ENCODE results near the gene KCNA1. TPM values are rescaled to one million over a fixed set of nuclear protein-coding genes. Genes with fewer than 3 reads are reported as not detected.

The KCNA1 gene
- total and polyA plus RNA-seq, 2 of the 4 experiments (the other 2 are of a cell fraction), result not detected

GRCh38 chr12:4909734-4910501 lies at the start of gene KCNA1 (continued):
- no peak for TF ChIP-seq CEBPB (IDR thresholded peaks at IDR 0.05; ENCODE audit: low read depth, low read length)
- no peak for TF ChIP-seq RAD21 (IDR thresholded peaks at IDR 0.05; ENCODE audit: low read length)

GRCh38 chr12:4860741-4861140 lies 49.0 kb upstream of the KCNA1 start:
- H3K4me1 ChIP-seq (ENCODE audit: control insufficient read depth, insufficient read depth, low read length), result no peaks in the 10 kb centered on the region
- 70% methylated on average over 2 of the region's 6 CpGs; no CpG with 5 or more reads in 1 of the 2 experiments for WGBS, 2 experiments (ENCODE audit: extremely low coverage in 2 of 2, insufficient read length in 1 of 2)

More at GRCh38 chr12:4860741-4861140, 49.0 kb upstream of the KCNA1 start:
- H2BK5ac ChIP-seq (ENCODE audit: low read depth, low read length, poor library complexity, severe bottlenecking), result no peak overlapping the region
- TF ChIP-seq CHD1 (IDR thresholded peaks at IDR 0.05; ENCODE audit: low read depth, low read length), result no peak
- no peak for TF ChIP-seq MAZ (IDR thresholded peaks at IDR 0.05; ENCODE audit: borderline replicate concordance, low read depth, low read length)
- no peak for TF ChIP-seq POLR2A (IDR thresholded peaks at IDR 0.05; ENCODE audit: low read depth, low read length)
- TF ChIP-seq ELK1 (IDR thresholded peaks at IDR 0.05; ENCODE audit: borderline replicate concordance, low read depth, low read length), result no peak
- TF ChIP-seq BHLHE40 (IDR thresholded peaks at IDR 0.05; ENCODE audit: low read depth, low read length), result no peak
- no peak for TF ChIP-seq RAD21 (IDR thresholded peaks at IDR 0.05; ENCODE audit: low read length)
- TF ChIP-seq SMC3 (IDR thresholded peaks at IDR 0.05; ENCODE audit: low read depth, low read length), result no peak
- no peak for TF ChIP-seq CEBPB (IDR thresholded peaks at IDR 0.05; ENCODE audit: low read depth, low read length)
- TF ChIP-seq MAFK (IDR thresholded peaks at IDR 0.05; ENCODE audit: low read depth, low read length), result no peak
- no peak for TF ChIP-seq RCOR1 (IDR thresholded peaks at IDR 0.05; ENCODE audit: insufficient replicate concordance, low read length)
- TF ChIP-seq MXI1 (IDR thresholded peaks at IDR 0.05; ENCODE audit: borderline replicate concordance, low read depth, low read length), result no peak
- TF ChIP-seq FOS (IDR thresholded peaks at IDR 0.05; ENCODE audit: low read depth, low read length), result no peak
- TF ChIP-seq USF2 (IDR thresholded peaks at IDR 0.05; ENCODE audit: low read depth, low read length), result no peak
- TF ChIP-seq NFE2L2 (IDR thresholded peaks at IDR 0.05; ENCODE audit: low read depth, low read length), result no peak
- H3K56ac ChIP-seq (ENCODE audit: extremely low read depth, insufficient read depth, low read length), result no peak overlapping the region
- no peak overlapping the region for H2AK9ac ChIP-seq (replicated peaks; ENCODE audit: low read depth, low read length, poor library complexity)
- H3K36me3 ChIP-seq (ENCODE audit: control insufficient read depth, insufficient read depth, low read length), result no peaks in the 10 kb centered on the region
- H4K8ac ChIP-seq (ENCODE audit: low read depth in 2 of 2, low read length in 2 of 2), result no peak overlapping the region
- no peak overlapping the region for H2BK20ac ChIP-seq (ENCODE audit: low read depth, low read length)
- no peak overlapping the region for H3K4ac ChIP-seq (ENCODE audit: low read depth, low read length)
- no peak overlapping the region for H3K14ac ChIP-seq (replicated peaks; ENCODE audit: low read depth, low read length)
- POLR2A ChIA-PET (ENCODE audit: unreplicated experiment), result no interaction called here
- CTCF ChIA-PET, result no interaction called here
- no peak overlapping the region for H3K4me3 ChIP-seq (ENCODE audit: insufficient read depth, low read depth, low read length)
- no peak overlapping the region for H2BK15ac ChIP-seq (ENCODE audit: low read depth, low read length)
- DNase-seq, result no peak
- H3K9me1 ChIP-seq (ENCODE audit: insufficient read depth, low read length), result no peaks in the 10 kb centered on the region
- no peak overlapping the region for H3K23ac ChIP-seq (ENCODE audit: low read depth, low read length)
- H3K18ac ChIP-seq (ENCODE audit: low read depth, low read length), result no peak overlapping the region
- H2AFZ ChIP-seq (replicated peaks; ENCODE audit: low read length, poor library complexity), result no peak overlapping the region
- no peak overlapping the region for H4K91ac ChIP-seq (ENCODE audit: insufficient read depth, low read depth, low read length)
- H3K79me1 ChIP-seq (ENCODE audit: low read depth in 1 of 2, low read length in 2 of 2), result no peaks in the 10 kb centered on the region
- H4K5ac ChIP-seq (ENCODE audit: low read depth, low read length), result no peak overlapping the region
- no peak overlapping the region for H3K27ac ChIP-seq (ENCODE audit: insufficient read depth, low read length)
- intact Hi-C loops (cut with micrococcal nuclease), result no loop called here
- H4K20me1 ChIP-seq (ENCODE audit: insufficient read depth, low read length), result no peaks in the 10 kb centered on the region; the same call in 1 of the 2 replicates
- dilution Hi-C loops (cut with HindIII; ENCODE audit: low sequenced_read_pairs, unreplicated experiment), result no loop called here
- no peak overlapping the region for H2BK120ac ChIP-seq (ENCODE audit: low read depth, low read length)
- no peak overlapping the region for H2AK5ac ChIP-seq (ENCODE audit: low read depth, low read length)
- no peaks in the 10 kb centered on the region for H3K9me3 ChIP-seq (ENCODE audit: control insufficient read depth, insufficient read depth, low read length)
- H3K9ac ChIP-seq (ENCODE audit: low read depth, low read length), result no peak overlapping the region
- no TSS peak for BruUV-seq (replicated peaks)
- peaks cover 35% of the 10 kb centered on the region for H3K27me3 ChIP-seq (ENCODE audit: control insufficient read depth, insufficient read depth, low read length)
- no peak overlapping the region for H3K4me2 ChIP-seq (ENCODE audit: low read depth, low read length)
- ATAC-seq (ENCODE audit: low read depth), result no peak
- in situ Hi-C loops (cut with MboI; ENCODE audit: low sequenced_read_pairs), result loop anchor here (5.0 kb wide), 1 partner anchor 217 kb away; no protein-coding TSS in a partner anchor

Measured in IMR-90 (cell line).